ENCODE data around the gene FOXD4L1.
"Not testable (repeated sequence)": the region's sequence is repeated elsewhere in the genome, so short reads cannot be mapped to it uniquely, and the experiment has no call there.

DNA sequence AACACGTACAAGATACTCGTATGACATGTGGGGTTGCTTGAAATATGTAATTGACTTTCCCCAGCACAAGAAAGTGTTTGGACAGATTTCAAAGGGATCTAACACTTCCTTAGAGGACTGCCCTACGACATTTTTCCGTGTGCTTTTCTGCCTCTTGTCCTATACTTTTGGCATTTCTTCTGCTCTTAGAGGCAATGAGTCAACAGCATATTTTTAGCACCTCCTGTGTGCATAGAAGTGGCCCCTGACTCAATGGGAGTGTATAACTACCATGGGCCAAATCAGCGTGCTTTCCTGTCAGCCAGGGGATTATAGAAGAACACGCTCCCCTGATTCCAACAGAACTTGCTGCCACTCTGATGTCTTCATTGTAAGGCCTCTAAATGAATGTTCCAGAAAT lies 38.1 kb downstream of the FOXD4L1 start:
- not testable (repeated sequence) for TF ChIP-seq CTCF, POLR2A (IDR thresholded peaks at IDR 0.05)
